Testis (tissue), 2 donors: ENCODE results near the gene TMIE.

Experiments
- POLR2A ChIP-seq: fragments of 450-650 bp; IDR thresholded peaks from one replicate; pipeline ENCODE4 v1.6.1; 2017; ENCODE audit warnings: antibody characterized with exemption, mild to moderate bottlenecking, moderate library complexity
- TF ChIP-seq, protein P1 (sequence below), 3 experiments: fragments of 450-650 bp in 2 of 3; fragments of 200-600 bp in 1 of 3; sonication (generic) in 1 of 3; IDR thresholded peaks; one replicate each; pipeline ENCODE4 v1.5.1; 2016 to 2019; ENCODE audit warnings: antibody characterized with exemption in 3 of 3, mild to moderate bottlenecking in 2 of 3, moderate library complexity in 1 of 3

DNA sequence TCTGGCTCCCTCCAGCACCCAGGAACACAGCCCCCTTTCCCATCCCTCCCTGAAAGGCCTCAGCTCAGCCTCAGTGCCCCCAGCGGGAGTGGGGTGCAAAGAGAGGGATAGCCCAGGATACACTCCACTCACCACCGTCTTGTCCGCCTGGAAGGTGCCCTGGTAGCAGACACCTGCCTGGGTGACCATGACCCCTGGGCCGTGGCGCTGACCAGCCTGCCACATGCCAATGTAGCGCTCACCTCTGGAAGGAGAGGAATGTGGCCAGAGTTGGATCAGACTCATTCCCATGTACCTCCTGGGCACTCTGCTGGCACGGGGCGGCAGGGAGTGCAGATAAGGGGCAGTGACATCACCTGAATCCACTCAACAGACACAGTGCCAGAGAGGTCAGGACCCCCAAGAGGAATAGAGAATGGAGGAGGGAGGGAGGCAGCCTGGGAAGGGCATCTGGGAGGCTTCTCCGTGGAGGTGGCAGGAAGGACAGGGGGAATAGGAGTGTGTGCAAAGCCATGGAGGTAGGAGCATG lies 20.8 kb upstream of the TMIE start:
- TF ChIP-seq, protein P1, sequence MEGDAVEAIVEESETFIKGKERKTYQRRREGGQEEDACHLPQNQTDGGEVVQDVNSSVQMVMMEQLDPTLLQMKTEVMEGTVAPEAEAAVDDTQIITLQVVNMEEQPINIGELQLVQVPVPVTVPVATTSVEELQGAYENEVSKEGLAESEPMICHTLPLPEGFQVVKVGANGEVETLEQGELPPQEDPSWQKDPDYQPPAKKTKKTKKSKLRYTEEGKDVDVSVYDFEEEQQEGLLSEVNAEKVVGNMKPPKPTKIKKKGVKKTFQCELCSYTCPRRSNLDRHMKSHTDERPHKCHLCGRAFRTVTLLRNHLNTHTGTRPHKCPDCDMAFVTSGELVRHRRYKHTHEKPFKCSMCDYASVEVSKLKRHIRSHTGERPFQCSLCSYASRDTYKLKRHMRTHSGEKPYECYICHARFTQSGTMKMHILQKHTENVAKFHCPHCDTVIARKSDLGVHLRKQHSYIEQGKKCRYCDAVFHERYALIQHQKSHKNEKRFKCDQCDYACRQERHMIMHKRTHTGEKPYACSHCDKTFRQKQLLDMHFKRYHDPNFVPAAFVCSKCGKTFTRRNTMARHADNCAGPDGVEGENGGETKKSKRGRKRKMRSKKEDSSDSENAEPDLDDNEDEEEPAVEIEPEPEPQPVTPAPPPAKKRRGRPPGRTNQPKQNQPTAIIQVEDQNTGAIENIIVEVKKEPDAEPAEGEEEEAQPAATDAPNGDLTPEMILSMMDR (IDR thresholded peaks at IDR 0.05): no peak
- TF ChIP-seq POLR2A: no peak
